Head of caudate nucleus (tissue), 42 donors: ENCODE data around the gene TCF20.
A peak's percentile ranks its signal among the peaks of the same experiment; 100 is the strongest.

ENCODE experiments used
- DNase-seq, 42 donors: peaks; one replicate each; pipeline versions ENCODE4 v3.0.0 to v3.0.0-alpha.2; 2020 to 2021; ENCODE audit warnings: mixed read lengths in 7 of 42
- intact Hi-C: fragments of 100-400 bp; cut with DNase I; formaldehyde crosslinking; loops from one replicate; pipeline ENCODE4 v1.15.0; 2022

The TCF20 gene

DNA sequence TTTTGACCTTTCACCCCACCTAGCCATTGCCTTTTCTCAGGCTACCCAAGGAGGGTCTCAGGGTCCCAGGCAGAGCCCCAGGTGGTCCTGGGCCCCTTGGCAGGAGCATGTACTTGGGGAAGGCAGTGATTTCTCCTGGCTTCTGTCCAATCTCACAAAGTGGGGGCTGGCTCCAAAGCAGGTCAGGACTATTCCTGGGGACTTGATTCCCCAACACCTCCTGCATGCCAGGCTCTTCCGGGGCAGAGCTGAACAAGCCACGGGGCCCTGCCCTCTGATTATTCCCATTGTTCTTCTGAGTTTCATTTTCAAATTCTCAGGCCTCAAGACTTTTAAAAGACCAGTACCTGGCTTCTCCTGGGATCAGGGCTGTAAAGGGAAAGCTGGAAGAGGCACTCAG, 1.5 kb upstream of the TCF20 start:
- DNase-seq = peak in 3 of 42 donors; percentile 3 to 11 (median 7)
- intact Hi-C loops = no loop called here

DNA sequence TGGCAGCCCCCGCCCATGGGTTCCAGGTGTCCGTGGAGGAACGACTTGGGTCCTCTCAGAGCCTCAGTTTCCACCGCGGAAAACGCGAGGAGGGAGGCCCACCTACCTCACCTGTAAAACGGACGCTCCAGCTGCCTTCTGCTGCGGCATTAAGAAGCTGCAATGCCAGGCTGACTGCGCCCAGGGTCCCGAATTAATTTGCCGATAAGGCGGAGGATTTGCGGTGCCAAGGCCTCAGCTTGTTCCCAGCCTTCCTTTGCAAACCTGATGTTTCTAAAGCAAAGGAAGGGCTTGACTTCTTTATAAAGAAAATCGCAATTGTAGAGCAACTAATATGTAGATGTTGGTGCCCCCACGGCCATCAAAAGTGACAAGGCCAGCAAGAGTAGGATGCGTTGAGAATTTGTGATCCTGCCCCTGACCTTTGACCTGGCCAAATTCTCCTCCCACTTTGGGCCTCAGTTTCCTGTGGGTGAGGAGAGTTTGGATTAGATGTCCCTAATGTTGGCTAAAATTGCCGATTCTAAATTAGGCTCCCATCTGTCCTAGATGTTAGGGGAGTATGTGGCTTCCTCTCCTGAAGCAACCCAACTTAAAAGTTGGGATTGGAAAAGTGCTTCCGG, 849 bp upstream of the TCF20 start:
- intact Hi-C loops = no loop called here
- DNase-seq = peak in 2 of 42 donors; percentile 8 to 28

DNA sequence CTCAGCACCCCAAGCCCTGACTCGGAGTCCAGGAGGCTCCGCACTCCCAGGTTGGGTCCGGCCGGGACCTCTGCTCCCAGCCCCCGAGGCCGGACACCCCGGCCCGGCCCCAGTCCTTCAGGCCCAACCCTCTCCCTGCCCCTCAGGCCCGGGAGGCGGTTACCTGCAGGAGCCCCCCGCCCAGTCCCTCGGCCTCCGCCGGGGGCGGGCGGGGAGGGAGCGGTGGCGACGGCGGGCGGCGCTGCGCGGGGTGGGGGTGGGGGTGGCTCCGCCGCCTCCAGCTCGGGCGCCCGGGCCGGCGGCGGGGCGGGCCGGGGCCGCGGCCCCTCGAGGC, 310 bp downstream of the TCF20 start:
- intact Hi-C loops = no loop called here
- peak in 11 of 42 donors; percentile 13 to 55 (median 29) for DNase-seq

DNA sequence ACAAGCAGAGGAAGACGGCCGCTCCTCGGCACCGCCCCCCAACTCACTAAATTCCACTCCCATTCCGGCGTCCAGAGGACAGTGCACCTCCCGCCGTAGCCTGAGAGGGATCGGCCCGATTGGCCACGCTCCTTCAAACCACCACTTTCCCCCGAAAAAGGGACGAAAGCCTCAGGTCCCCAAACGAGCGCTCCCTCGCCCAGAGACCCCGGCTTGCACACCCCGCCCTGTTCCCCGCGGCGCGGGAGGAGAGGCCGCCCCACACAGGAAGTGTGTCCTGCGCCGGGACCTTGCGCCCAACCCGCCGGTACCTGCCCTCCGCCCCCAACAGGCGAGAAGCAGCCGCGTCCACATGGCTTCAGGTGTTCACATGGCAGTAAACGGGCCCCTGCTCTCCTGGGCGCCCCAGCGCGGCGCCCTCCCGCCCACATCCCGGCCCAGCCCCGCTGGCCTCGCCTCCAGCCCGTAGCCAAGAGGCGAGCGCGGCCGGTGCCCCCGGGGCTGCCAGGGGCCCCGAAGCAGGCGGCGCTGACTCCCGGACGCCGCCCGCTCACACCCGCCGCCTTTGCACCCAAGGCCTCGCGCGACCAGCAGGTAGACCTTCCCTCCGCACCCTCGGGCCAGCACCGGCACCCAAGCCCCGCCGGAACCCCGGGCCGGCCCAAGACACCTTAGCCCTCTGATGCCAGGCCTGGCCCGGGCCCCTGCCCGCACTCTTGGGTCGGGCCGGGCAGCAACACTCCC, 849 bp downstream of the TCF20 start:
- intact Hi-C loops = no loop called here
- DNase-seq = peak in 29 of 42 donors; percentile 16 to 65 (median 39)

DNA sequence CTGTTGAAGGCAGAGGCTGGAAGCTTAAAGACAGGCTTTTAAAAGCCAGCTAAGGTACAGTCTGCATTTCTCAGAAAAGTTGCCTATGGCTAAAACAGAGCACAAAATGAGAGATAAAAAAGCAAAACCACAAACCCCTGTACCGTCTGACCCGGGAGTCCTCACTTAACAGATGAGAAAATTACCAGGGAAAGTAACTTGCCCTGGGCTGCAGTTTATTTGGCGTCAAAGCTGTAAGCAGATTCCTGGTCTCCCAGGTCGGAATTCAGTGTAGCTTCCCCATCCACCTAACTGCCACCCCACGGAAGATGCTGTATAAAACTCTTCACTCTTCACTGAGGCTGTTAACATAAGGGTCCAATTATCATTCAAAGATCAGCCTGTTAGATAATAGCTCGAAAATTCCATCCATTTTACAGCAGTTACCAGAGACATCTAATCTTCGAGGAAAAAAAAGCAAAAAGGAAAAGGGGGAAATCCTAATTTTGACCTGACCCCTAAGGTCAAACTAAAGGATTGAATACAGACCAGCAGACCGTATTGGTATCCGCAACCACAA, 1.5 kb downstream of the TCF20 start:
- intact Hi-C loops = no loop called here
- no peak for DNase-seq

DNA sequence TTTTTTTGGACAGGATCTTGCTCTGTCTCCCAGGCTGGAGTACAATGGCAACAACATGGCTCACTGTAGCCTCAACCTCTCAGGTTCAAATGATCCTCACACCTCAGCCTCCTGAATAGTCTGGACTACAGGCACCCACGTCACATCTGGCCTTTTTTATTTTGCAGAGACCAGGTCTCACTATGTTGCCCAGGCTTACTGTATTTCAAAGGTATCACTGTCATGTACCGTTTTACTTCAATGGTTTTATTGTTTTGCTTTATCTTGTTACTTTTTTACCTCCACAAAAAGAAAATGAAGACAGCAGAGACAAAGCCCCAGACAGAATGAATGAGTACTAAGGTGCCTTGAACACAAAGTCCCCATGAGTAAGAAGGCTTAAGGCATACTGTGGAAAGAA, 5.1 kb downstream of the TCF20 start:
- DNase-seq = no peak
- intact Hi-C loops = no loop called here

DNA sequence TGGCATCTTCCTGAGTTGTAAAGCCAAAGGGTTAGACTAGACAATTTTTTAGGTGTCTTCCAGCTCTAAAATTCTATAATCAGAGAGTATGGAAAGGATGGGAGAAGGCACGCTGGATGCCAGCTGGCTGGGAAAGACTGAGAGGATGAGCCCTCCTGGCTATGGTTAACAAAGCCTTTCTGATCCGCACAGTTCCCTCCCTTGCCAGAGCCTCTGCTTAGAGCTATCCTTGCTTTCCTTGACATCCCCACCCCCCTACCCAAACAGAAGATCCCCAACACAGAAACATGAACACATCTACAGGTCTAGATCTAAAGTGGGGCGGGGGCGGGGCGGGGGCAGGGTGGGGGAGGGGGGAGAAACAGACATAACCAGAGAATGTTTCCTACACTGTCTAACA, 6.5 kb downstream of the TCF20 start:
- intact Hi-C loops = no loop called here
- DNase-seq = no peak

DNA sequence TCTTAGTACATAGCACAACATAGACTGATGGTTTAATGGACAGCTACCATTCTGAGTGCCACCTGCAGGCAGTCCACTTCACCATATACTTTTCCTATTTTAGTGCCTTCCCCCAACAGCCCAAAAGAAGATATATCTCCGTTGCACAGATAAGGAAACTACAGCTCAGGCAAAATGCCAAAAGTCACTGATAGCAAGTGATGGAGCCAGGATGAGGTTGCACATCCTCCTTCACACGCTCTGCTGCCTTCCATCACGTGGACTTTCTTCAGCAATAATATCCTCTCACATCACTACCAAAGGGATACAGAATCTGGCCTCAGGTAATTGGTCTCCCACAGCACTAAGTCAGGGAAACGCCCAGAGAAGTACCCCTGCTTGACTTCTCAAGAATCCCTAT, 7.5 kb downstream of the TCF20 start:
- no peak for DNase-seq
- intact Hi-C loops = no loop called here

DNA sequence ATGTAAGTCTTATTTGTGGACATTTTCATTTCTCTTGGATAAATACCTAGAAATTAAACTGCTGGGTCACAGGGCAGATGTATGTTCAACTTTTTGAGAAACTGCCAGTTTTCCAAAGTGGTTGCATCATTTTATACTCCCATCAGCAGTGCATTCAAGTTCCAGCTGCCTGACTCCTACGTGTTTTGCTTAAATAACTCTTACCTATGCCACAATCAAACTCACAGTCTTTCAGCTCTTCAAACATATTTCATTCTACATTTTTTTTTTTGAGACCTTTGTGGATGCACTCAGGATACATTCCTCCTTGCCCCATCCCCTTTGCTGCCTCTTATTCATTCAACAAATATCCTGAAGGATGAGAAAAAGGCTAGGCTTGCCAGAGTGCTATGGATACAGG, 9.2 kb downstream of the TCF20 start:
- intact Hi-C loops = no loop called here
- DNase-seq = peak in 1 of 42 donors; percentile 53

DNA sequence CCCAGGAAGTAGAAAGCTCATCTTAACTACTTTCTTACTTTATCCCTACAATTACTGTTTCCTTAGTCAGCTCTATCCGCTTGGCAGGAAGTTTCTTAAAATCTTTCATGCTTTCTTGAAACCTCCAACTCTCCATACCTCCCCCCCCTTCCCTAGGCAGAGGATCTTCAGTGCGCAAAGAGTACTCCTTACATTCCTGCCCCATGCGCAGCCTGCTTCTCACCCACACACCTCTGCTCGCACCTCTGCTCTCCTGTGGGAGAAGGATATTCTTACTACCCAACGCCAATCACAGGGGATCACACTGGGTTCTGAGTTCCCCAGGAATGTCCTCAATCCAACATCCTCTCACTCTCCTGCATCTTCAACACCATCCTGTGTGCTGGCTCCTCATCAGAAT, 12.3 kb downstream of the TCF20 start:
- intact Hi-C loops = no loop called here
- peak in 10 of 42 donors; percentile 16 to 68 (median 29) for DNase-seq

DNA sequence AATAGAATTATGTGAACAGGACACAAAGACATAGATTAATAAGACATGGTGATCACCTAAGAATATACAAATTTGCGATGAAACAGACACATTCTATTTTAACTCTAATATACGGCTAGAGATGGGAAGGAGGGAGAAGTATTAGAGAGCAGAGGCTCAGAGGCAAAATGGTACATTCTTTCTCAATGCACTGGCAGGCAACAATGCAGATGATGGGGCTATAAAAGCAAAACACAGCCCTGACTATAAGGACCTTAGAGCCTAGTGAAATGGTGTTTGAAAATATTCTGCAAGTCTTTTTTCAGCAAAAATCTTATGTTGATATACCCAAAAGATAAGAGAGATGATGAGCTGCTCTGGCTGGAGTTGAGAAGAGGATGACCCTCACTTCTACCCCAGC, 13.1 kb downstream of the TCF20 start:
- intact Hi-C loops = no loop called here

DNA sequence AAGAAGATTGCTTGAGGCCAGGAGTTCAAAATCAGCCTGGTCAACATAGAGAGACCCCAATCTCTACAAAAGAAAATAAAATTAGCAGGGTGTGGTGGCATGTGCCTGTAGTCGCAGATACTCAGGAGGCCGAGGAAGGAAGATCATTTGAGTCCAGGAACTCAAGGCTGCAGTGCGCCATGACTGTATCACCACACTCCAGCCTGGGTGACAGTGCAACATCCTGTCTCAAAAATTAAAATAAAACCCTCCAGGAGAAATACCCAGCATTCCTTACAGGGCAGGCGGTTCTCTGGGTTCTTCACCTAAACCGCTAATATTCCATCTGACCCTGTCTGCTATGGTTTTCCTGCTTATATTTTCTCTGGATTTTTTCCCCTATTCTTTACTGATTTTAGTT, 13.5 kb downstream of the TCF20 start:
- DNase-seq = no peak
- intact Hi-C loops = no loop called here

More for the DNA sequence above, 13.1 kb downstream of the TCF20 start:
- DNase-seq = no peak

DNA sequence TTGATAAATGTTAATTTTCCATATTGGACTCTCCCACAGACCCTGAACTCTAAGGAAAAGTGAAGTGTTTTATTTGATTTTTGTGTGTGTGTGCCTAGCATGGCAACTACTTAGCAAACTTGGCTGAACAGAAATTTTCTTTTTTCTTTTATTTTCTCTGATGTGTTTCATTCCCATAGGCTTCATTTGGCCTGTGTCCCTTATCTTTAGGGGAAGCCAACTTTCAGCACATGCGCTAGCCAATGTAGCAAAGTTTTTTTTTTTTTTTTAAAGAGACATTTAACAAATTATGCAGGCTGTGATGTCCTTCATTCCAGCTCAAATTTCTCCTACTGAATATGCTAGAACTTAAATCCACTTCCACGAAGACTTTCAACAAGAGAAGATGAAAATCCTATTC, 14.2 kb downstream of the TCF20 start:
- no peak for DNase-seq
- intact Hi-C loops = no loop called here

DNA sequence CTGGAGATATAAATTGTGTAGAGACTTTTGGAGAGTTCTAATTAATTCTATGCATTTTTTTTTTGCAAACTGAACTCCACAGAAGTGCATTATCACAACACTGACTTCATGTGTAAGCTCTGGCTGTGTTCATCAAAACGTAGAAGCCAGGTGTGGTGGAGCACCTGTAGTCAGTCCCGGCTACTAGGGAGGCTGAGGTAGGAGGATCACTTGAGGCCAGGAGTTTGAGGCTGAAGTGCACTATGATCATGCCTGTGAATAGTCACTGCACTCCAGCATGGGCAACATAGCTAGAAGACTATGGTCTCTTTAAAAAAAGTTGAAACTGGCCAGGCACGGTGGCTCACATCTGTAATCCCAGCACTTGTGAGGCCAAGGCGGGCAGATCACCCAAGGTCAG, 20.6 kb downstream of the TCF20 start:
- intact Hi-C loops = no loop called here
- DNase-seq = no peak

DNA sequence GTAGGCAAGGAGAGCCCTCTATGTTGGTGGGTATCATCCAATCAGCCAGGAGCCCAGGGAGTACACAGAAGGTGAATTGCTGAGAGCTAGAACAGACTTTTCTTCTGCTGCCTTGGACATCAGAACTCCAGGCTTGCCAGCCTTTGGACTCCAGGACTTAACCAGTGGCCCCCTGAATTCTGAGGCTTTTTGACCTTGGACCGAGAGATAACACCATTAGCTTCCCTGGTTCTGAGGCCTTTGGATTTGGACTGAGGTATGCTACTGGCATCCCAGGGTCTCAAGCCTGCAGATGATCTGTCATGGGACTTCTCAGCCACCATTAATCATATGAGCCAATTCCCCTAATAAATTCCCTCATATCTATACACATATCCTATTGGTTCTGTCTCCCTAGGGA, 21.5 kb downstream of the TCF20 start:
- intact Hi-C loops = no loop called here
- no peak for DNase-seq

DNA sequence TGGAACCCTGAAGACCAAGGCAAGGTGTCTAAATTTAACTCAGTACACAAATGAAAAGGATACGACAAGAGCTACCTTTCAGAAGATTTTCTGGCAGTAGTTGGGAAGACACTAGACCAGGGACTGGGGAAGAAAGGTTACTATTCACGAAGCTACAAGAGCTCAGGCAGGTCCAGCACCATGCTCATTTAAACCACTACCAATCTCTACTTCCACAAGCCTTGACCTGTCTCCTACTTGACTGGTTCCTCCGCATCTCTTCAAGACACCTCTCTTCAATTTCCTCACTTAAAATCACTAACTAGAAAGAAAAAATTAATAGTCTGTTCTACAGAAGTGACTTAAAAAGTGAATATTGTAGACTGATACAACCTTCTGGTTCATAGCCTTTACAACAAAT, 22.9 kb downstream of the TCF20 start:
- DNase-seq = no peak
- intact Hi-C loops = no loop called here

DNA sequence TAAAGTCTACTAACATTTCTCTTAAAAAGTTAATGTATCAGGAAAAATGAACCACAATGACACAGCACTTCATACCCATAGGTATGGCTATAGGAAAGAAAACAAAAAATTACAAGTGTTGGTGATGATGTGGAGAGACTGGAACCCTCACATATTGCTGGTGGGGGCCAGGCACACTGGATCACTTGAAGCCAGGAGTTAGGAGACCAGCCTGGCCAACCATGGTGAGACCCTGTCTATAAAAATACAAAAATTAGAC, 26.7 kb downstream of the TCF20 start:
- DNase-seq = no peak
- intact Hi-C loops = no loop called here

DNA sequence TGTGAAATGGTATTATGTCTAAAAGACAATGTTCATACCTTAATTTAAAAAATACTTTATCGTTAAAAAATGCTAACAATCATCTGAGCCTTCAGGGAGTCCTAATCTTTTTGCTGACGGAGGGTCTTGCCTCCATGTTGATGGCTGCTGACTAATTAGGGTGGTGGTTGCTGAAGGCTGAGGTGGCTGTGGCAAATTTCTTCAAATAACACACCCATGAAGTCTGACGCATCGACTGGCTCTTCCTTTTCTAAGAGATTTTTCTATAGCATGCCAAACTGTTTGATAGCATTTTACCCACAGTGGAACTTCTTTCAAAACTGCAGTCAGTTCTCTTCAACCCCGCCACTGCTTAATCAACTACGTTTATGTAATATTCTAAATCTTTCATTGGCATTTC, 33.6 kb downstream of the TCF20 start:
- intact Hi-C loops = no loop called here

DNA sequence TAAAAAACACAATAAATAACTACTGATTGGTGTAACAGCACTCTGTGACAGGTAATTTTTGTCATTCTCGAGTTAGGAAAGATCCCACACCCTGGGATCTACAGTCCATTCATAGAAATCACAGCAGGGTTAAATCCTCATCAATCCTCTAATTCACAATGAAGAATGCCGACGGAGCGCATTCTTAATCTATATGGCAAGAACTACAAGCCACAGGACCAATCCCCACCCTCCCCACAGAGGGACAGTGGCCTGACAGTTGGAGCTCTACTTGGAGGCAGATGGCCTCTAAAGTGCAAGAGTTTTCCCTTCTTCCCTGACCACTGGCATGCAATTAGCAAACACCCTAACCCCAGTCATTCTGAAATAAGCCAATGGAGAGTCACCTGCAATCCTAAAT, 34.2 kb downstream of the TCF20 start:
- intact Hi-C loops = no loop called here

More for the DNA sequence above, 33.6 kb downstream of the TCF20 start:
- DNase-seq = no peak

DNA sequence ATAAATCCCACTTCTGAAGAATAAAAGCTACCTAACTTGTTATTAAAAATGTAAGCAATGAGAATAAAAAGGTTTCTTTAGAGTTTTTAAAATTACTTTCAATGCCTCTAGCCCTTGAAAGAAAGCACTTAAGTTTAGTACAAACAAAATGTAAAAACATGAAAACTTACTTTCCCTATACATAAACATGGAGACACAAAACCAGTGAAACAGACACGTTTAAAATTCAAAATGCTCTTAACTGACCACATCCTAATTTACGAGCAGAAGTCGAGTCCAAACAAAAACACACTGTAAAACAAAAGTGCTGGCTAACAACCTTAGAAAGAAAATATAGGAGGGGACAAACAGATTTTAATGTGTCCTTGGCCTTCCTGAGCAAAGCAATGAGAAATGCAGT, 36.6 kb downstream of the TCF20 start:
- DNase-seq = no peak
- intact Hi-C loops = no loop called here

More for the DNA sequence above, 34.2 kb downstream of the TCF20 start:
- DNase-seq = no peak

DNA sequence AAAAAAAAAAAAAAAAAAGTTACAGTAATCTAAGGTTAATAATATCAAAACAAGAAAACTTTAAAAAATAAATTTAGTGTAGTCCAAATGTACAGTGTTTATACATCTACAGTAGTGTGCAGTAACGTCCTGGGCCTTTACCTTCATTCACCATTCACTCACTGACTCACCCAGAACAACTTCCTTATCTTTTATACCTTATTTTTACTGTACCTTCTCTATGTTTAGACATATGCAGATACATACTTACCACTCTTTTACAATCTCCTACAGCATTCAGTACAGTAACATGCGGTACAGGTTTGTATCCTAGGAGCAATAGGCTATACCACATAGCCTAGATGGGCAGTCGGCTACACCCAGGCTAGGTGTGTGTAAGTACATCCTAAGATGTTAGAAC, 38.5 kb downstream of the TCF20 start:
- intact Hi-C loops = no loop called here
- DNase-seq = no peak
